Measurements from ENCODE around the gene C10orf143.

DNA sequence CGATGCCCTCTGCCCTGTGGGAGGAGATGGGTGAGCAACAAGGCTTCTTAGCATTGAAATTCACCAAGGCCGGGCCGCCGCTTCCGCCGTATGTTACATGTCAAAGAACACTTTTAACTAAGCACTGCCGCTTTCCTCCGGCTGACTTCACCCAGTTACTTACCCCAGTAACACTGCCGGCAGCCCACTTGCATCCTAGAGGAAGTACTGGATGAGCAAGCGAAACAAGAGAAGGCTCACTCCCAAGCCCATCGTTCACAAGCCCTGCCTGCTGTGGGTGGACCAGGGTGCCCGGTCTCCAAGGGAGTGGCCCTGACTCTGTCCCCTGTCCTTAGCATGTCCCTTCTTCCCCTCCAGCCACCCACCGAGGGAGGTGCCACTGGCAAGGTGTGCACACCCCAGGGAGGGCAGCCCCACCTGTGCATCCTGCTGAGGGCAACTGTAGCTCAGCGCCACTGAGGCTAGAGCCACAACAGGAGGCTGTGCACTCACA, 73.4 kb downstream of the C10orf143 start:
- TF ChIP-seq EZH2 (IDR thresholded peaks at IDR 0.05; ENCODE audit: low read length) (no peak), CTCF (optimal IDR thresholded peaks at IDR 0.05 in 1 of 3, IDR thresholded peaks at IDR 0.05 in 1 of 3, conservative IDR thresholded peaks at IDR 0.05 in 1 of 3; ENCODE audit: extremely low read depth in 1 of 3, insufficient read depth in 2 of 3, low read length in 3 of 3) (no peak)
